RWPE2 (cell line): ENCODE data around the gene ANKRA2.

ENCODE experiments used
- ATAC-seq: fragments of 200-7000 bp; cut with Tn5 transposase; 3 replicates; pipeline ENCODE4 v1.9.1; 2021; ENCODE audit warnings: low read depth
- DNase-seq: peaks from one replicate; pipeline ENCODE4 v3.0.0-alpha.2; 2020; ENCODE audit warnings: low spot score
- H3K27ac ChIP-seq: fragments of 450-650 bp; 2 replicates; pipeline ENCODE4 v1.5.1; 2017; ENCODE audit warnings: mild to moderate bottlenecking; ENCODE audit not compliant: poor library complexity, severe bottlenecking
- H3K27me3 ChIP-seq: fragments of 250-450 bp; sonication (Bioruptor Pico); 2 replicates; pipeline ENCODE4 v1.5.1; 2021; ENCODE audit warnings: mild to moderate bottlenecking, moderate library complexity; ENCODE audit not compliant: insufficient read depth, poor library complexity, severe bottlenecking
- H3K36me3 ChIP-seq: fragments of 250-450 bp; sonication (Bioruptor Pico); 2 replicates; pipeline ENCODE4 v1.5.1; 2020; ENCODE audit warnings: low read depth, mild to moderate bottlenecking, moderate library complexity
- H3K4me1 ChIP-seq: fragments of 250-450 bp; sonication (Bioruptor Pico); 2 replicates; pipeline ENCODE4 v1.5.1; 2021; ENCODE audit warnings: mild to moderate bottlenecking, moderate library complexity; ENCODE audit not compliant: insufficient read depth, poor library complexity, severe bottlenecking
- H3K4me3 ChIP-seq: fragments of 250-450 bp; sonication (Bioruptor Pico); 2 replicates; pipeline ENCODE4 v1.5.1; 2021; ENCODE audit warnings: mild to moderate bottlenecking, moderate library complexity; ENCODE audit not compliant: severe bottlenecking
- H3K9me3 ChIP-seq: fragments of 250-450 bp; sonication (Bioruptor Pico); 2 replicates; pipeline ENCODE4 v1.5.1; 2021; ENCODE audit warnings: mild to moderate bottlenecking, moderate library complexity; ENCODE audit not compliant: severe bottlenecking
- TF ChIP-seq, protein P1 (sequence below): fragments of 450-650 bp; IDR thresholded peaks from one replicate; pipeline ENCODE4 v1.5.1; 2017; ENCODE audit warnings: mild to moderate bottlenecking, moderate library complexity; ENCODE audit not compliant: poor library complexity, severe bottlenecking

The ANKRA2 gene

DNA sequence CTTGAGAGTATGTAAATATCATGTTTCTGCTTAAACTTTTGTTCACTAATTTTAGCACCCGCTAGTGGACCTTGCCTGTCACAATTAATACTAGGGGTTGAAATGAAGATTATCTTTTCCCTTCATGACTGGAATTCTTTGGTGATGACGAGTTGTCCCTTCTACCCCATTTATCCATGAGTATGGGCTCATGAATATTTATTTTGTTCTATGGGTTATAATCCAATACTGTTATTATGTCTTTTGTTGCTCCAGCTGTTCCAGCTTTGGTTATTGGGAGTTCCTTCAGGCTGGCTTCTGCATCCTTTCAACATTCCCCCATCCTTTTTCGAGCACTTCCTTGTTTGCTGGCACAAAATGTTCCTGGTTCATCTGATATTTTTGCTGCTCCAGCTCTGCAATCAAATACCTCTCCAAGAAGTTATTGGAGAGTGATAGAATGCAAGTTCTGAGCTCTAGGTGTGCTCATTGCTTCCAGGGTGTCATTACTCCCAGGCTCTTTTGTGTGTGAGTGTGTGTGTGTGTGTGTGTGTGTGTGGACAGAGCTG is 40.8 kb upstream of the ANKRA2 start:
- no peaks in the 10 kb centered on the region for H3K36me3 ChIP-seq
- H3K4me1 ChIP-seq = peaks cover 23% of the 10 kb centered on the region
- TF ChIP-seq, protein P1, sequence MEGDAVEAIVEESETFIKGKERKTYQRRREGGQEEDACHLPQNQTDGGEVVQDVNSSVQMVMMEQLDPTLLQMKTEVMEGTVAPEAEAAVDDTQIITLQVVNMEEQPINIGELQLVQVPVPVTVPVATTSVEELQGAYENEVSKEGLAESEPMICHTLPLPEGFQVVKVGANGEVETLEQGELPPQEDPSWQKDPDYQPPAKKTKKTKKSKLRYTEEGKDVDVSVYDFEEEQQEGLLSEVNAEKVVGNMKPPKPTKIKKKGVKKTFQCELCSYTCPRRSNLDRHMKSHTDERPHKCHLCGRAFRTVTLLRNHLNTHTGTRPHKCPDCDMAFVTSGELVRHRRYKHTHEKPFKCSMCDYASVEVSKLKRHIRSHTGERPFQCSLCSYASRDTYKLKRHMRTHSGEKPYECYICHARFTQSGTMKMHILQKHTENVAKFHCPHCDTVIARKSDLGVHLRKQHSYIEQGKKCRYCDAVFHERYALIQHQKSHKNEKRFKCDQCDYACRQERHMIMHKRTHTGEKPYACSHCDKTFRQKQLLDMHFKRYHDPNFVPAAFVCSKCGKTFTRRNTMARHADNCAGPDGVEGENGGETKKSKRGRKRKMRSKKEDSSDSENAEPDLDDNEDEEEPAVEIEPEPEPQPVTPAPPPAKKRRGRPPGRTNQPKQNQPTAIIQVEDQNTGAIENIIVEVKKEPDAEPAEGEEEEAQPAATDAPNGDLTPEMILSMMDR = peak; percentile 32
- no peak overlapping the region for H3K4me3 ChIP-seq
- no peak for ATAC-seq
- H3K27ac ChIP-seq = peak overlapping the region; percentile 33
- H3K27me3 ChIP-seq = no peaks in the 10 kb centered on the region
- peaks cover under 1% of the 10 kb centered on the region for H3K9me3 ChIP-seq
- no peak for DNase-seq

- TF ChIP-seq, protein P1 = no peak
- no peak overlapping the region for H3K4me3 ChIP-seq
- H3K4me1 ChIP-seq = peaks cover 23% of the 10 kb centered on the region
- peaks cover 3% of the 10 kb centered on the region for H3K9me3 ChIP-seq
- H3K27ac ChIP-seq = peak overlapping the region; percentile 33
- no peaks in the 10 kb centered on the region for H3K27me3 ChIP-seq
- H3K36me3 ChIP-seq = no peaks in the 10 kb centered on the region
- ATAC-seq = peak; percentile 88
- no peak for DNase-seq
These were observed 40.0 kb upstream of the ANKRA2 start for GRCh38 chr5:73605223-73606087.

DNA sequence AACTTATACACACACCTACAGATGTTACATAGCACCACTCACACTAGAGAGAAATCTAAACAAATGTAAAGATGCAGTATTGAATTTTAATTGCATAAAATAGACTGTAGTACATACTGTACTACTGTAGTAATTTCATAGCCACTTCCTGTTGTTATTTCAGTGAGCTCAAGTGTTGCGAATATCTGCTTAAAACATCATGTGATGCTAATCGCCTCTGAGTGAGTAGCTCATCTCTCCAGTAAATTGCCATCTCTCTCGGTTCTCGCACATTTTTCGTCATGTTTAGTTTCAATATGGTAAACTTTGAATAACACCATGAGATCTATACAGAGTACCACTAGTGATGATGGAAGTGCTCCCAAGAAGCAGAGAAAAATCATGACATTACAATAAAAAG is 38.6 kb upstream of the ANKRA2 start:
- peaks cover 3% of the 10 kb centered on the region for H3K9me3 ChIP-seq
- peaks cover 23% of the 10 kb centered on the region for H3K4me1 ChIP-seq
- DNase-seq (no peak), ATAC-seq (no peak)
- TF ChIP-seq, protein P1 = no peak
- no peak overlapping the region for H3K4me3 ChIP-seq
- H3K36me3 ChIP-seq = no peaks in the 10 kb centered on the region
- H3K27ac ChIP-seq = peak overlapping the region; percentile 33
- no peaks in the 10 kb centered on the region for H3K27me3 ChIP-seq

DNA sequence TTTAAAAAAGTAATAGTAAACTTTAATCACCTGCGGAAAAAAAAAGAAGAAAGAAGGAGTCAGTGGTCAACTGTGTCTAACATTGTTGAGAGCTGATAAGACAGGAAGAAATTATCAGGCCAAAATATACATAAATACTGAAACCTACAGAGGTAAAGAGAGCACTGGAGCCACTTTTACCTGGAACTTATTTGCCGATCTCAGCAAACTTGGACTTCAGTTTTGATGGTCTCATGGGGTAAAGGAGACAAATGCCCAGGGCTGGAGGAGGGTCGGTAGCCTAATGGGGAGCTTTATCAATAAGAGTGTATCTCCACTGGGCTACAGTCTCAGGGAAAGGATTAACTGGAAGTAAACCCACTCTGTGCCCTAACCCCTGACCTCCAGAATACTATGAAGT is 33.9 kb upstream of the ANKRA2 start:
- DNase-seq (no peak), ATAC-seq (no peak)
- H3K27ac ChIP-seq = no peak overlapping the region
- H3K4me1 ChIP-seq = peaks cover 8% of the 10 kb centered on the region
- peaks cover 3% of the 10 kb centered on the region for H3K9me3 ChIP-seq
- no peak overlapping the region for H3K4me3 ChIP-seq
- H3K36me3 ChIP-seq = no peaks in the 10 kb centered on the region
- H3K27me3 ChIP-seq = no peaks in the 10 kb centered on the region
- TF ChIP-seq, protein P1 = no peak
